GM13977 (cell line): ENCODE measurements around the gene LZTR1.

Source experiments
- DNase-seq: peaks from one replicate; pipeline ENCODE4 v3.0.0; 2012; ENCODE audit warnings: low spot score
- CTCF ChIP-seq: IDR thresholded peaks from 2 replicates; pipeline ENCODE4 v1.5.1; 2012; ENCODE audit warnings: mild to moderate bottlenecking, control low read depth; ENCODE audit not compliant: insufficient read depth; ENCODE audit errors: extremely low read depth, missing control alignments
- in situ Hi-C: fragments of 300-500 bp; cut with MboI; formaldehyde crosslinking; loops from one replicate; pipeline ENCODE4 v1.12.0; 2022; ENCODE audit warnings: low sequenced_read_pairs, low pct_unique_long_range_greater_than_20kb, mixed read lengths, inconsistent platforms; ENCODE audit not compliant: unreplicated experiment

The LZTR1 gene

GRCh38 chr22:20990184-20991180, 8.4 kb downstream of the LZTR1 start:
- in situ Hi-C loops, result no loop called here
- no peak for TF ChIP-seq CTCF

GRCh38 chr22:20991252-20992055, 9.4 kb downstream of the LZTR1 start:
- no peak for DNase-seq
- TF ChIP-seq CTCF, result no peak
- in situ Hi-C loops, result no loop called here

More at GRCh38 chr22:20990184-20991180, 8.4 kb downstream of the LZTR1 start:
- DNase-seq, result no peak

GRCh38 chr22:20992056-20992442, 10.0 kb downstream of the LZTR1 start:
- no peak for DNase-seq
- in situ Hi-C loops, result no loop called here
- no peak for TF ChIP-seq CTCF

GRCh38 chr22:20992456-20993303, 10.6 kb downstream of the LZTR1 start:
- in situ Hi-C loops, result no loop called here
- no peak for DNase-seq
- no peak for TF ChIP-seq CTCF

GRCh38 chr22:20993304-20994127, 11.4 kb downstream of the LZTR1 start:
- TF ChIP-seq CTCF, result no peak
- DNase-seq, result no peak
- in situ Hi-C loops, result no loop called here
